Endometrial microvascular endothelial cells (primary cell): ENCODE measurements around the gene ENOX1. TPM values are rescaled to one million over a fixed set of nuclear protein-coding genes. Genes with fewer than 3 reads are reported as not detected.
"Not testable (repeated sequence)": the region's sequence is repeated elsewhere in the genome, so short reads cannot be mapped to it uniquely, and the experiment has no call there.

ENCODE experiments used
- in situ Hi-C: cut with HindIII; loops from 2 replicates; pipeline ENCODE4 v1.10.0; 2017; ENCODE audit warnings: low sequenced_read_pairs, low pct_unique_long_range_greater_than_20kb; ENCODE audit errors: inconsistent ontology term
- total RNA-seq: library from RNA; depleted of rRNA; stranded (reverse); fragments of >200 nt; gene quantifications from one replicate; pipeline ENCODE4 v1.2.3, GENCODE V29; 2015; ENCODE audit errors: inconsistent ontology term

The ENOX1 gene
- total RNA-seq, 1 donor from 2014 or later = not detected

DNA sequence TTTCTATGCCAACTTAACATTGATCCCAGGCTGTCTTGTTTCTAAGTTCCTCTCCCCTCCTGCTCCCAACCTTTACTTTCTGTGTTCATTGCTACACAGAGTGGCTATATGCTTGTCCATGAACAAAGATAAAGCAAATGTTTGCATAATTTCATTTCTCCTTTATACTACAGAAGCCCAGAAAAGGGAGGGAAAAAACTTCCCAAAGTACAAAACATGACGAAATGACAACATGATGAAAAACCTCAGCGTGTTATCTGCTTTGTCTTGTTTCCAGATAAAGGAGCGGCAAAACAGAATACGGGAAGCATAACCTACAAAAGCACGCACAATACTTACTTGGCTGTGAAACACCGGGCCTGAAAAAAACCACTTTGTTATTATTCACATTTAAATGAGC is 426.6 kb downstream of the ENOX1 start:
- in situ Hi-C loops = no loop called here

DNA sequence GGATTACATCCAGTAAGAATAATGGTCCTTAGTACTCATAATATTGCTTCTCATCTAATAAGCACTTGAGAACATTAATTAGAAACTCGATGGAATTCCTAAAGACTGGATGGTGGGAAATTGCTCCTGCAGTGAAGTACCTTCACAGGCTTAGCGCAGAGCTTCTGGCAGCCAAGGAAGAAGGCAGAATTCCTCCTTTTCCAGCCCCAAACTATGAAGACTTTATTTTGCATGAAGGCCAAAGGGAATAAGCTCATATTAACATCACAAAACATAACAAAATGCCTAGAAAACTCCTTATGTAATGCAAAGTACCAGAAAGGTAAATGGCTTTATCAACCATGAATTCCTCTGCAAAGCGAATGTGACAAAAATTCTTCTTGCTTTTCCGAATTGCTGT is 427.2 kb downstream of the ENOX1 start:
- in situ Hi-C loops = no loop called here

DNA sequence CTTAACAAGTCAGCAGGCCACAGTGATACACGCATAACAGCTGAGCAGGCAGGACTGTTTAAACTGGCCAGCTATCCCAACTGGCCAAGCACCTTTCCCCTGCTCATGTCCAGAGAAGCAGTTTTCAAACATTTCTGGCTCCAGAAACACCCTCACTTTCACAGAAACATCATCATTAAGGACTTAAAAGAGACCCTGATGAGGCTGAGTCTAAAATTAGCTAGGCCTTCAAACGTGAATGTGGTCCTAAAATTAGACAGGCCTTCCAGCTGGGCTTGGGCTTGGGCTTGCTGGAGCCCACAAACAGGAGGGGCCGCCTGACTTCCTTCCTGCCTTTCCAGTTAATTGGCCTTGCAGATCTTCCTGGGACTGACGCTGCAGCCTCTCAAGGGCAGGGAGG is 429.2 kb downstream of the ENOX1 start:
- in situ Hi-C loops = no loop called here

DNA sequence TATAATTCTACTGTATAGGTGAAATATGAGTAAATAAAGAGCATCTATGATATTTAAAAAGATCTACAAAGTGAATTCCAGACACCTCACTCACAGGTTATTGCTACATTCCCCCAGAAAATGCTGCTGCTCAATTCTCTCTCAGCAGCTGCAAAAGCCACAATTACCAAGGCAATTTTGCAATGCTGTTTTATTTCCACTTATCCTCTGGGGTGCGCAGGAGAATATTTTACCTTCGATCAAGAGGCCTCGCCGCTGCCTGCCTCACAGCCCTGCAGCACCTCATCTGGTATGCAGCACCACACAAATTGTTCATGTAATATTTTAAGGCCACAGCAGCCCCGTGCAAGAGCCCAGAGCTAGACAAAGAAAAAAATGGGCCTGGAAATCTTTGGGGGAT is 430.2 kb downstream of the ENOX1 start:
- in situ Hi-C loops = no loop called here

DNA sequence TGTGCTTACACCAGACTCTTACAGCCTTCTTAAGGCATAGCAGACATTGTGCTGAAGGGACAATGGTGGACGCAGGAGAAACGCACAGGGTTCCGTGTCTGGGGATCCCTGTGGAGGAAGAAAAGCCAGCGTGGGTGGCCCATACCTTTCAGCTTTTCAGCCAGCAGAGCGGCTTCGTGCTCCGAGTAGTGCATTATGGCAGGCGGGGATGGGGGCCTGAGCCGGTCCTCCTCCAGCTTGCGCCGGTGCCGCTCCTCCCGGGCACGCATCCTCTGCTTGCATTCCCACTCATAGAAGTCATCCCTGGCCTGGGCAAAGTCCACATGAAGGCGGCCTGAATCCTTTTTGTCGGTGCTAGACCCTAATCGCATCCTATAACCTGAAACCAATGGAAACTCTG is 431.0 kb downstream of the ENOX1 start:
- in situ Hi-C loops = no loop called here

DNA sequence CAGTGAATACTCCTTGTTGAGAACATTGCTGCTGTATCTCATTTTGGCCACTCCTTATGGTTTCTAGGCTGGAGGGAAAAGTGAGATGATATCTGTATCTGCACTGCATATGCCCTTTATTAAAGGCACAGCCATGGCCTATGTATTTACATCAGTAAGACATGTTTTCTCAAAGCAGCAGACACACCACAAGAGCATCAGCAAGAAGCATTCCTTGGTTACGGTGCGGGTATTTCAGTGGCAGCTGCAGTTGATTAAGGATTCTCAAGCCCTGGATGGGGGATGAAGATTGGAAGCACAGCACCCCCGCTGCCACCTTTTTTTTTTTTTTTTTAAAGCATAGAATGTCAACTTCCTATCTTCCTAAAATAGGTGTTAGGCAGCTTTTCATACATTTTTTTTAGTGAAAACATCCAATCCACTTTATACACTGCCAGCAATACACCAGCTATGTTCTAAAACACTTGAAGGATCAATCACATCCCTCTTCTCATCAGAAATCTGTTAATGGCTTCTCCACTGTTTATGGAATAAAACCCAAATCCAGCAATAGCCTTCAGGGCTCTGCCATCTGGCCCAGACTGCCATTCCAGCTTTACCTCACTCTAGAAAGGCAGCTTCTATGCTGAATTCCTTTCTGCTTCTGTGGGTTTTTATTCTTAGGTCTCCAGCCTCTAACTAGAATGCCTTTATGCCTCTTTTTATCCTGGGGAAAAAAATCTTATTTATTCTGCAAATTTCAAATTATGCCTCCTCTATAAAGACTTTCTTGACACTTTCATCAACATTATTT is 432.4 kb downstream of the ENOX1 start:
- in situ Hi-C loops = no loop called here

DNA sequence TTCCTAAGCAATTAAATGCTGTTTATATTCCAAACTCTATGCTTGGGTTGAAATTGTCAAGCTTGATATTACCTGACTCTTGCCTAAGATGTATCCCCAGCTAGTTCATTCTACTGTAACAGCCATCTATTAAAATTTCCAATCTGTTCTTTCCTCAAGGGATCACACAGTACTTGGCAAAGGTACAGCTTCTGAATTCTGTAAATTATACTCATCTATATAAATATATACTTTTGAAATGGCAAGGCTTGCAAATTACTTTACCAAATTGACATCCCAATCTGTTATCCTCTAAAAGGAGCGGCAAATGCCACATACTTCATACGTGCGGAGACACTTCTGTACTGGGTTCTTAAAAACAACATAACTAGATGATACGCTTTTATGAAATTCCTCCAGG is 433.1 kb downstream of the ENOX1 start:
- in situ Hi-C loops = no loop called here

DNA sequence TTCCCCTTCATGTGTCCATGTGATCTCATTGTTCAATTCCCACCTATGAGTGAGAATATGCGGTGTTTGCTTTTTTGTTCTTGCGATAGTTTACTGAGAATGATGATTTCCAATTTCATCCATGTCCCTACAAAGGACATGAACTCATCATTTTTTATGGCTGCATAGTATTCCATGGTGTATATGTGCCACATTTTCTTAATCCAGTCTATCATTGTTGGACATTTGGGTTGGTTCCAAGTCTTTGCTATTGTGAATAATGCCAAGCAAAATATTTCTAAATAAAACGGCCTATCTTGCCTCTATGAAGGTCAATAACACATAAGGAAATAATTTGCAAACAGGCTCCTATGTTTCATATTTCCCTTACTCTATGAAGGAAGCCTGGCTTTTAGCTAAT is 435.2 kb downstream of the ENOX1 start:
- in situ Hi-C loops = not testable (repeated sequence)

DNA sequence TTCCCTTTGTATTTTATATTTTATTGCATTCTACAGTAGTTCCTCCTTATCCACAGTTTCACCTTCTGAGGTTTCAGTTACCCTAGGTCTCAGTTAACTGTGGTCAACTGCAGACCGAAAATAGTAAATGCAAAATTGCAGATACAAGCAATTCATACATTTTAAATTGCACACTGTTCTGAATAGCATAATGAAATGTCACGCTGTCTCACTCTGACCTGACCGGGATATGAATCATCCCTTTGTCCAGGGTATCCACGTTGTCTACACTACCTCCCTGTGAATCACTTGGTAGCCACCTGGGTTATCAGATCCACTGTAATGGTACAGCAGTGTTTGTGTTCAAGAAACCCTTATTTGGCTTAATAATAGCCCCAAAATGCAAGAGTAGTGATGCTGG is 438.4 kb downstream of the ENOX1 start:
- in situ Hi-C loops = no loop called here

DNA sequence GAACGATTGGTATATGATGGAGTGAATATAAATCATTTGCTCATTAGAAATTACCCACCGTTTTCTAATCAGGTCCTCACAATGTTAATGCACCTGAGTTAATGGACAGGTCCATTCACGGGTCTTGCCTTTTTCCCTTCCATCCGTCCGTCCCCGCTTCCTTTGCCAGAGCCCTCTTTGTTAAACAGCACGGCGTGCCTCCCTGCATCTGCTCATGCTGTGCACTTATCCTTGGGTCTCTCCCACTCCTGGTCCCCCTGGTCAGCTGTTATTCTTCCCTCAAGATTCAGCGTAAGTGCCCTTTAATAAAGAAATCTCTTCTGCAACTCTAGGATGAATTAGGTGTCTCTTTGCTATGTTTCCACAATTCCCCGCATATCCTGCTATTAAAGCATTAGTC is 438.9 kb downstream of the ENOX1 start:
- in situ Hi-C loops = no loop called here

DNA sequence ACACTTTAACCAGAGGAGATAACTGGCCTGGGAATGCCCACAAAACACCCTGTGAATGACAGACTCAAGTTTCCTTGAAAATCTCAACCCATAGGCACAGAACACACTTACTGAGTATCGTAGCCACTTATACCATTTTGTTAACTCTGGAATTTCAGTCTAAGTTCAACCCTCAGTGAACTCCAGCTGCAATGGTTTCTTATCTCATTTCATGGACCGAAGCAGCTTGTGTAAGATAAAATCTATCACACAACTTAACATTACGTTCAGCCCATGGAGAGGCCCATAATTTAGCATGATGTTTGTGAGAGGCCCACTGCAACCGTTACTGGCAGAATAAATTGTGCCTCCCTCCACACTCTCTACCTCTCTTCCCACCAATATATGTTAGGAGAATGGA is 440.3 kb downstream of the ENOX1 start:
- in situ Hi-C loops = no loop called here

DNA sequence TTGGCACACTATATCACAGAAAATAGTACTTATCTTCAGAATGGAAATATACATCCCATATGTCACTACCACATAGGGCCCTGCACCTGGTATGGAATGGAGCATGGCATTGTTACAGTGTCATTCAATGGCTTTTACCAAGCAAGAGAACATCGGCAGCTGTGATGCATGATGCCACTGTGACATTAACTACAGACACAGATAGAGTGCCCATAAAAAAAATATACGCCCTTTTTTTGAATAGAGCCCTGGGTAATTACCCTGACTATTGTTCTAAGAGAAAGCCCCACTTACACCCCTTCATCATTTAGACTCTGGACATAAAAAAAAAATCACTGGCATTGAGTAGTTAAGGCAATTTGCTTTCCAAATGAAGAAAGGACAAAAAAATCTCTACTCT is 443.1 kb downstream of the ENOX1 start:
- in situ Hi-C loops = no loop called here

DNA sequence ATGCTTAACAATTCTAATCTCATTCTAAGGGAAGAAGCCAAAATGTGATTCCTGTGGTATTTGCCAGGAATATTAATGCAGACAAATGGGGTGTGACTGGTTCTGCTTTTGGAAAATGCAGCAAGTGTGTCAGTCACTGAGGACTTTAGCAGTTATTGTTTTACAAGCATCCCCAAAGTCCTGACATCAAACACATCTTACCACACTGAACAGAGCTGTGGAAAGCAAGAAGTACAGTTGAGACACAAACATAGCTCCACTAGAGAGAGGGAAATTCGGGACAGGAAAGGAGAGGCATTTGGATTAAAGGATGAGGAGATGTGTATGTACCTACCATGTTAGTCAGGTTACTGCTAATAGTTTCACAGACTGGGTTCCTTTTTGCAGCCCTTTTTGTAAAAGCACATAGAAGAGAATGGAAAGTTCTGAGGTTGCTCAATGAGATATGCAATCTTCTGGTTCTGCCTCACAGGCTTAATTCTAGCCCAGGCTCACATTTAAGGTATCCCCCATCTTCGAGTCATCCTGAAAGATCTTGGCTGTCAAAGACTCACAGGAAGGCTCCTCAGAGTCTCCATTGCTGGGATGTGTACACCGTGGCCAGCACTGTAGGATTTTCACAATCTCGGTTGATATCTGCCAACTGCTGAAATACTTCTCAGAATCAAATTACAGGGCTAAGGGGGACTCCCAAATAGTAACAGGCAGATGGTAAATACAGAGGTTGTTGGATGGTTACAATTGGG is 446.8 kb downstream of the ENOX1 start:
- in situ Hi-C loops = no loop called here

DNA sequence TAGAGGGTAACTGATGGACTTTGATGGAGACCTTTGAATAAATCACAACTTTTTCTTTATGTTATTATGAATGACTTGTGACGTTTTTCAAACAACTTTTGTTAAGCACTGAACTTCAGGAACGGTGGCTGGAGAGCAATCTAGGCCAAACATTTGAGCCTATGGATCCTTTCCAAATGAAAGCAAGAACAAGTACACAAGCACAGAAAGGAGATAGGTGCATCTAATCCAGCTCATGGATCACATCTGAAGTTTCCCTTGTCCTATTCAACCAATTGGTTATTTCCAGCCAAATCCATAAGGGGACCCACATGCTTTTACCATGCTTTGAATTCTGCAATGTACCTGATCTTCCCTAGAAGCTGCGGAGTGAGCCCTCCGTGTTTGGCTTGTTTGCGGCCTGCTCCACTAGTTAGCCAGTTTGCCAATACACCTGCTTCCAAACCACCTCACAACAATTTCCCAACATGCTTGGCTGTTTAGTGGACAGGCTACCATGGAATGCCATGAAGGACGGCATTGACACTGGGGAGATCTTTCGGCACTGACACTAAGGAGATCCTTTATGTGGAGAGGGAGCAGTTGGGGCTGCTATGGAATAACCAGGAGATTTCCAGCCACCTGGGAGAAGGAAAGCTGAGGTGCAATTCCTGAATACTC is 447.5 kb downstream of the ENOX1 start:
- in situ Hi-C loops = no loop called here

DNA sequence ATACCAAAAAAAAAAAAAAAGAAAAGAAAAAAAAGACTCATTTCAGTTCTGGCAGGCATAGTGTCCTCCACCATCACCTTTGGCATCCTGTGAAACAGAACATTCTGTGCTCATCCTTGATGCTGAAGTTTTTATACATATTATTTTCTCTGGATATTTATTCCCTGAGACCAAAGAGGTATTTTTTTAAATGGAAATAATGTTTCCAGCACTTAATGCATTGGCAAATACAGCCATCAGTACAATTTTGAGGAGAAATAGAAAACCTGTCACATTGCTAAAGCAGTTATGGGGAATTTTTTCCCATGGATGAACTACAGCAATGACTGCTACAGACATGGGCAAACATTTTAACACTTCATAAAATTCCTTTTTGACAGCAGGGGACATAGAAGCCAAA is 451.0 kb downstream of the ENOX1 start:
- in situ Hi-C loops = no loop called here

DNA sequence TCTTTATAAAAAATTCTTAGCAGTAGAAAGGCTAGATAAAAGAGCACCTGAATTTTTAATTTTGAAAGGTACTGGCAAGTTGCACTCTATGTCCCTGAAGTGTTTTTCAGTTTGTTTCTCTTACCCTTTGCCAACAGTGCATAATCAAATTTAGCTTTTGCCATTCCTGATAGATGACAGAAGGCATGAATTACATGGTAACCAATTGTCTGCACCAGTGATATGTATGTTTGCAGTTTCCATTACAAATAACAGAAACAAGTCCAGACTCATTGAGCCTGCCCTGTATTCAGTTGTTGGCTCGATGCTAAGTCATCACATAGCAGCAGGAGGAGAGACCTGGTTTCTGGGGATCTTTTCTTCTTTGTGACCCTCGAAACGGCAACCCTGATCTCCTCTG is 453.6 kb downstream of the ENOX1 start:
- in situ Hi-C loops = no loop called here

DNA sequence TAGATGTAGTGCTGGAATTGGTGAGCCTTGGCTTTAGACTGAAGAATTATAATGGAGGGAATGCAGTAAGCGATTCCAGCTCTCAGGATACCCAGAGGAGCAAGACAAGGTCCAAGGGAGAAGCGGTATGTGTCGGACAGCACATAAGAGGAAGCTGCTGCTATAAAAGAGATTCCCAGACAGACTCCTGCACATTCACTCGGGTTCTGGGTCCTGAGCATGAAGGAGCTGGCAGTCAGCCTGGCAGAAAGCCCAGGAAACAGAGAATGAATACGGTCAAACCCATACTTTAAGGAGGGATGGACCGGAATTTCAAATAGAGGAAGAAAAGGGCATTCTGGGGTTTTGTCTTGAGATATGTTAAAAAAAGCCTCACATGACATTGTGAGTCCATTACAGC is 455.1 kb downstream of the ENOX1 start:
- in situ Hi-C loops = no loop called here

DNA sequence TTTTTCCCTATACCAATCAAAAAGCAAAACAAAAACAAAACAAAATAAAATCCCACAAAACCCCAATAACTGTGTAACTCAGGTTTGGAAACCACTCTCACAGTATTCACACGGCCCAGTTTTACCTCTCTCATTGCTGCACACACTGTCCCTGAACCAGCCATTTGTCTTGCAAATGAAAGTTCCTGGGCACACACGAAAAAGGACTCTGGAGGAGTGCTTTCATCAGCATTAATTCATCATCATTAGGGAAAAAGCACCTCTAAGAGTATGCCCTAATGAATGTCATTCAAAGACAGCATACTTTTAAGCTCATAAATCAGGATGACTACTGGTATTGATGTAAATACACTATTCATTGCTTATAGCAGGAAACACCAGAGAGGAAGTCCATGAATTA is 457.1 kb downstream of the ENOX1 start:
- in situ Hi-C loops = no loop called here

DNA sequence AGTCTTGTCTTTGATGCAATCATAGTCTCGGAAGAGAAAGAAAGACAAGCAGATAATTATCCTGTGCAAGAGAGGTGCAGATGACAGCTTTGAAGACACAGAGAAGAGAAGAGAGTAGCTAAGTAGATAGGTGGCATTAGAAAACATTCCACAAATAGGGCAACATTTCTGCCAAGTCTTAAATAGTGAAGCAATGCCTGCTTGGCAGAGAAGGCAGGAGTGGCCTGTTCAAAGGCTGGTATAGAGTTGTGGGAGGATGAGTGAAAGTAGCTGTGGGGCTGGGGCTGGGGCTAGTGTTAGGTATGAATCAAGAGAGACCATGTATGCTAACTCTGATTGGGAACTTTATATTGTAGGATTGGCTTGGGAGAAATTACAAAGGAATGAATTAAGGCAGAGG is 457.9 kb downstream of the ENOX1 start:
- in situ Hi-C loops = no loop called here

DNA sequence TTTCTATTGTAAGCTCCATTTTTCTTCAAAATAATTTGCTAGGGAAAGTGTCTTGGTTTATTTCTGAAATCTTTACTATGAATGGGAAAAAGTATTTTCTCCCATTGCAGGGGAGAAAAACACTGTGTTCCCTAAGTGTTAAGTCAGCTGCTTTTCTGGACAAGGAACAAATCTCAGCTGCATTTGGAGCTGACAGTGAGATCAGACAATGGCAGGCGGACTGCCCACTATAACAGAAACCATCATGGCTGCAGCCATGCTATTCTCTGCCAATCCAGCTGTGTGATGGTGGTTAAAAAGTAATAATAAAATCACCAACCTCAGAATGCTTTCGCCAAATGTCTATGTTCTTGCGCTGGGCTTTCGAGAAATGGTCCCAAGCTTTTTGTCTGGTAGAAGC is 460.7 kb downstream of the ENOX1 start:
- in situ Hi-C loops = no loop called here
